NCI-H526 treated with DMSO at 0.1 percent for 48 hours (cell line): ENCODE results near the gene OR5D14.

Experiments used
- DNase-seq: peaks from one replicate; lab custom pipeline; 2025; lab: John Stamatoyannopoulos, UW

OR5D14 gene

DNA sequence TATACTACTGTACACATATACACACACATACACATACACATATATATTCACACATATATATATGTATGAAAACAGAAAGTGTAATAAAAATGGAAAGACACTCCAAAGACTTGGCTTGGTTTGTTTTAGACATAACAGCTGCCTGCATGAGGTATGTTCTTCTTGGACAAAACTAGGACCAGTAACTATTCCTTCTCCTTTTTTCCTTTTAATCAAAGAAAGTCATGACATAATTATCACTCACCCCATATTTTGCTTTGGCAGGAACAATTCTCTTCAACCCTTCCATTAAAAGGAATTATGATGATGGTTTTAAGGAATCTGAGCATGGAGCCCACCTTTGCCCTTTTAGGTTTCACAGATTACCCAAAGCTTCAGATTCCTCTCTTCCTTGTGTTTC, at the start of gene OR5D14:
Gene OR5D14, plus strand, starts transcription at position 301 of the 400 bp plus-strand sequence. Its CDS starts 0 bp downstream, at position 301.
- DNase-seq: no peak

DNA sequence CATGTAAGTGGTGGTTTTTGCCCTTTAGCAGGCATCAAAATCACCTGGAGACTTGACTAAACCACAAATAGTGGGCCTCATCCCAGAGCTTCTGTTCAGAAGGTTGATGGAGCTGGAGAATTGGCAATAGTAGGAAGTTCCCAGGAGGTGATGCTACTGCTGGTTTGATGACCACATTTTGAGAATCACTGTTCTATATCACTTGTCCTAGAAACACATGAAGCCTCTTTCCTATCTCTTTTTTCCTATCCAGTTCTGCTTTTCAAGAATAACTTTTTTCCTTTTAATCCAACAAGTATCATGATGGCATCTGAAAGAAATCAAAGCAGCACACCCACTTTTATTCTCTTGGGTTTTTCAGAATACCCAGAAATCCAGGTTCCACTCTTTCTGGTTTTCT, 22.2 kb upstream of the OR5D14 start, which contains the start of gene OR5D13:
Gene OR5D13, plus strand, starts transcription at position 301 of the 400 bp plus-strand sequence. Its CDS starts 0 bp downstream, at position 301.
- no peak for DNase-seq

DNA sequence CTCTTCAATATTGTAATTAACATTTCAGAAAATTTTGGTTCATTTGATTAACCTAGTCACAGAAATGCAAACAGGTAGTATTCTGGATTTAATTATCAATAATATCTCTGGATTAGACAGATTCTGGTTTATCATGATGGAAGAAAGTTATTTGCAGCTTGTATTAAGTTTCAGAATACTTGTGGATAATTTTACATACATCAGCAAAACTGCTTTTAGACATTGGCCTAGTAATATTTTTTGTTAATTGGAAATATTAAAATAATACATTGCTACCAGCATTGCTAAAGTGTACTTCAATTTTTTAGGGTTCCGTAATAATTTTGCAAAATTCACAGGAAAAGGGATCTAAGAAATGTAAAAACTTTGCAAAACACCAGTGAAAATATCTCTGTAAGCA, 3.8 kb upstream of the OR5D14 start:
- DNase-seq: no peak

DNA sequence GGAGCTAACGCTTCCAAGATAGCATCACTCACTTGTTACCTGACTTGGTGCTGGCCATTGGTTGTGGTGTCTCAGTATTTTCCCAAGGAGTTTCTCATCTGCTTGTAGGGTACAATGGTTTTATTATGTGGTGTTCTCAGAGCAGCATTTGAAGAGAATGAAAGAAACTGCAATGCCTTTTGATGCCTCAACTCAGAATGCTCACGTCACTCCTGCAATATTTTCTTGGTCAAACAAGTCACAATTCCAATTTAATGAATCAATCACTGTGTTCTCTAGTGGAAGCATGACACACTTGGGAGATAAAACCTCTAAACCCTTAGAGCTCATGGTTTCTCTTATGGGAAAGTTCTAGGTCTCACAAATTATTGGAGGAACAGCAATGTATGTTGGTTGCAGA, 2.0 kb upstream of the OR5D14 start:
- DNase-seq: no peak

DNA sequence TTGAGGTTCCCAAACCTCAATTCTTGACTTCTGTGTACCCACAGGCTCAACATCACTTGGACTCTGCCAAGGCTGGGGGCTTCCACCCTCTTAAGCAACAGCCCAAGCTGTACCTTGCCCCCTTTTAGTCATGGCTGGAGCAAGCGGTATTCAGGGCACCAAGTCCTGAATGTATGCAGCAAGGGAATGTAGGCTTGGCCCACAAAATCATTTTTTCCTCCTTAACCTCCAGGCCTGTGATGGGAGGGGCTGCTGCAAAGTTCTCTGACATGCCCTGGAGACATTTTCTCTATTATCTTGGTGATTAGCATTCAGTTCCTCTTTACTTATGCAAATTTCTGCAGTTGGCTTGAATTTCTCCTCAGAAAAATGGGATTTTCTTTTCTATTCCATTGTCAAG, 10.9 kb downstream of the OR5D14 start:
- no peak for DNase-seq

DNA sequence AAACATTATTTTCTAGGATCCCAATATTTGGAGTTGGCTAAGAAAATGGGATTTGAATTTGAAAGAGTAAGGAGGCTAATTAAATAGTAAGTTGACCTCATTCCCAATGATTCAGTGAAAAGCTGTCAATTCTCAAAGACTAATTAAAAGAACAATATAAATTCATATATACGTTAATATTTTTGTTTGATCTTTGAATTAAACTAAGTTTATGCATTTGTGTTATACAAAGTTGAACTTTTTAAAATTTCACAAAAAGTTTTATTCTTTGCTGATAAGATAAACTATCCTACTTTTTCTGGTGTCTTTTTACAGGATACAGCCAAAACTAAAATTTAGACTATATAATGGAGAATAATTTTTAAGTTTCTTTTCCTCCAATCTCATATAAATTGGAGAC, 15.7 kb downstream of the OR5D14 start, which contains the start of gene OR5L1:
Gene OR5L1, plus strand, starts transcription at position 301 of the 400 bp plus-strand sequence. CDS start 100 bp downstream, outside the sequence.
- DNase-seq: no peak

DNA sequence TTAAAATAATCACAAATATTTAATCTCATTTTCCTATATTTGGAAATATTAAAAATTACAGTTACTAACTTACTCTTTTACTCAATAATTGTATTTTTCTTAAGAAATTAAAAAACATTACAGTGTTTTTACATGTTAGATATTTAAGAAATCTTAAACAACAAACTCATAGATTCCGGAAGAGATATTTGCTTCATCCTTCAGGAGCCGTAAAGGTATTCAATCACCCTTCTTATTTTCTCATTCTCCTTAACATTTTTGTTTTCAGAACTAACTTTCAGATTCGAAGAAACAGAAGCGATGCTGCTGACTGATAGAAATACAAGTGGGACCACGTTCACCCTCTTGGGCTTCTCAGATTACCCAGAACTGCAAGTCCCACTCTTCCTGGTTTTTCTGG, 24.0 kb downstream of the OR5D14 start, which contains the start of gene OR5D18:
Gene OR5D18, plus strand, starts transcription at position 301 of the 400 bp plus-strand sequence. Its CDS starts 0 bp downstream, at position 301.
- no peak for DNase-seq

DNA sequence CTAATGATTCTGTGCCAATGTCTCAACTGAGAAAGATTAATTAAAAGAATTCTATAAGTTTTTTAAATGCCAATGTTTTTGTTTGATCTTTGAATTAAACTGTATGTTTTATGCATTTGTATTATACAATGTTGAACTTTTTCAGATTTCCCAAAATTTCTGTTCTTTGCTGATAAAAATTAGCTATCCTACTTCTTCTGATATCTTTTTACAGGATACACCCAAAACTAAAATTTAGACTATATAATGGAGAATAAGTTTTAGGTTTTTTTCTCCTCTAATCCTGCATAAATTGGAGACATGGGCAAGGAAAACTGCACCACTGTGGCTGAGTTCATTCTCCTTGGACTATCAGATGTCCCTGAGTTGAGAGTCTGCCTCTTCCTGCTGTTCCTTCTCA, 31.6 kb downstream of the OR5D14 start, which contains the start of gene OR5L2:
Gene OR5L2, plus strand, starts transcription at position 301 of the 400 bp plus-strand sequence. Its CDS starts 0 bp downstream, at position 301.
- DNase-seq: no peak

DNA sequence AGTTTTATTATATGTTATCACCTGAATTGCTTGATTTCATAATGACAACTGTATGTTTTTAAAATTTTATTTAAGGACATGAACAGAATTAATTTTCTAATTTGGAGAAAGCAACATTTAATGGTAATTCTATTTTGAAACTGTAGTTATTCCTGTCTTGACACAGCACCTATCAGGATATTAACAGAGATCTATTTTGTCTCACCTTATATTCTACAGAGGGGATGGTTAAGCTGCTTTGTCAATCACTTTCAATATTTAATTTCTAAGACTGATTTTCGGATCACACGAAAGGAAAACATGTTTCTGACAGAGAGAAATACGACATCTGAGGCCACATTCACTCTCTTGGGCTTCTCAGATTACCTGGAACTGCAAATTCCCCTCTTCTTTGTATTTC, 43.1 kb downstream of the OR5D14 start, which contains the start of gene OR5D16:
Gene OR5D16, plus strand, starts transcription at position 301 of the 400 bp plus-strand sequence. Its CDS starts 0 bp downstream, at position 301.
- no peak for DNase-seq
